Left ventricle myocardium inferior (tissue), 1 donor: ENCODE measurements around the gene TP63. TPM values are rescaled to one million over a fixed set of nuclear protein-coding genes. Genes with fewer than 3 reads are reported as not detected.

Experiments
- DNase-seq: peaks from one replicate; pipeline ENCODE4 v3.0.0-alpha.2; 2020
- H3K27ac ChIP-seq: fragments of 200-600 bp; replicated peaks from 2 replicates; pipeline ENCODE4 v1.8.0; 2021
- H3K27me3 ChIP-seq: fragments of 200-600 bp; 2 replicates; pipeline ENCODE4 v1.8.0; 2021; ENCODE audit warnings: low read depth
- H3K36me3 ChIP-seq: fragments of 200-600 bp; 2 replicates; pipeline ENCODE4 v1.8.0; 2021
- H3K4me1 ChIP-seq: fragments of 200-600 bp; 2 replicates; pipeline ENCODE4 v1.8.0; 2021
- H3K4me3 ChIP-seq: fragments of 200-600 bp; 2 replicates; pipeline ENCODE4 v1.8.0; 2021; ENCODE audit warnings: mild to moderate bottlenecking, moderate library complexity
- H3K9me3 ChIP-seq: fragments of 200-600 bp; replicated peaks from 2 replicates; pipeline ENCODE4 v1.8.0; 2021
- intact Hi-C: fragments of 100-400 bp; cut with micrococcal nuclease; formaldehyde crosslinking; loops from one replicate; pipeline ENCODE4 v1.11.0; 2022
- total RNA-seq: library from RNA; stranded (reverse); fragmentation: NEBNext Ultra II Directional; extraction: Animal tissue kit (Norgen Biotek cat#: 25700); gene quantifications from one replicate; pipeline ENCODE4 v1.2.1, GENCODE V29; 2021
- TF ChIP-seq, protein P1 (sequence below): fragments of 200-600 bp; IDR thresholded peaks from 2 replicates; pipeline ENCODE4 v1.8.0; 2021; ENCODE audit warnings: antibody characterized with exemption, mild to moderate bottlenecking, borderline replicate concordance
- donor health status: DM: no; HTN: yes; CAD: no; lungs with severe emphysema.

Gene TP63
- total RNA-seq, 1 donor from 2014 or later, result 0.14 TPM

DNA sequence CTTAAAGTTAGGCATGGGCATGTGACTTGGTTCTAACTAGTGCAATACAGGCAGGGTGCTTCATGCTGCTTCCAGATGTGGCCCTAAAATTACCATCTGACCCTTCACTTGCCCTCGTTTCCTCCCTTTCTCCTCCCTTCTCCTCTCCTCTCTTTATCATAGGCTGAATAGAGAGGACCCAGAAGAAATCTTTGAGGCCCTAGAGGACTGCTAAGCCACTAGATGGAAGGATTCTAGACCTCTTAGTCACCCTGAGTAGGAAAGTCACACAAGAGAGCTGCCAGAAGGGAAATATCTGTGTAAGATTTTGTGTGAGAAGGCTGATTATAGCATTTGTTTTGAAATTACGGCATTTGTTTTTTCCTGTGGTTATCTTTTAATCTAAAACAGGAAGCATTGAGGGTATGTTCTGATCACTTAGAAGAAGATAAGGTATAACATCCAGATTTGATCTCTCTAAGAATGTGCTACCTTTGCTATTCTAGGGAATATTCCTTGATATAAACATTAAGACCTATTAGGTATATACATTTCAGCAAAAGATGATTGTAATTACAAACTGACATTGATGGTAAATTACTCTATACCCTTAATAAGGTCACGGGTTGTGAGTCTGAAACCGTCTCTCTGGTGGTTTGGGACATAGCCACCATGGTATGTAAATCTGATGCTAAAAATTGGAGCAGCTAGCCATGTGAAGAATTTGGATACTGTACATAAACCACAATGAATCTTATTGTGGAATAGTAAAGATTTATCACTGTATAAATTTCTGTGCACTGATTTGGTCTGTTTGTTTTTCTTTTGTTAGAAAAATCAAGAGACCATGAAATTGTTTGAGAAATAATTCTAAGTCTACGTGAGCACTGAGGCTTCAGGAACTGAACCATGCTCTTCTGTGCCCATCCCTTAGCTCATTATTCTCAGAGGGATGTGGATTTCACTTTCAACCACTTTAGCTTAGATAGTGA is 84.1 kb downstream of the TP63 start:
- H3K4me3 ChIP-seq, result no peak overlapping the region
- H3K27ac ChIP-seq, result no peak overlapping the region
- H3K4me1 ChIP-seq, result peaks cover 11% of the 10 kb centered on the region
- no peaks in the 10 kb centered on the region for H3K36me3 ChIP-seq
- intact Hi-C loops, result no loop called here
- no peak for DNase-seq
- no peaks in the 10 kb centered on the region for H3K27me3 ChIP-seq
- H3K9me3 ChIP-seq, result no peaks in the 10 kb centered on the region
- TF ChIP-seq, protein P1, sequence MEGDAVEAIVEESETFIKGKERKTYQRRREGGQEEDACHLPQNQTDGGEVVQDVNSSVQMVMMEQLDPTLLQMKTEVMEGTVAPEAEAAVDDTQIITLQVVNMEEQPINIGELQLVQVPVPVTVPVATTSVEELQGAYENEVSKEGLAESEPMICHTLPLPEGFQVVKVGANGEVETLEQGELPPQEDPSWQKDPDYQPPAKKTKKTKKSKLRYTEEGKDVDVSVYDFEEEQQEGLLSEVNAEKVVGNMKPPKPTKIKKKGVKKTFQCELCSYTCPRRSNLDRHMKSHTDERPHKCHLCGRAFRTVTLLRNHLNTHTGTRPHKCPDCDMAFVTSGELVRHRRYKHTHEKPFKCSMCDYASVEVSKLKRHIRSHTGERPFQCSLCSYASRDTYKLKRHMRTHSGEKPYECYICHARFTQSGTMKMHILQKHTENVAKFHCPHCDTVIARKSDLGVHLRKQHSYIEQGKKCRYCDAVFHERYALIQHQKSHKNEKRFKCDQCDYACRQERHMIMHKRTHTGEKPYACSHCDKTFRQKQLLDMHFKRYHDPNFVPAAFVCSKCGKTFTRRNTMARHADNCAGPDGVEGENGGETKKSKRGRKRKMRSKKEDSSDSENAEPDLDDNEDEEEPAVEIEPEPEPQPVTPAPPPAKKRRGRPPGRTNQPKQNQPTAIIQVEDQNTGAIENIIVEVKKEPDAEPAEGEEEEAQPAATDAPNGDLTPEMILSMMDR, result no peak

DNA sequence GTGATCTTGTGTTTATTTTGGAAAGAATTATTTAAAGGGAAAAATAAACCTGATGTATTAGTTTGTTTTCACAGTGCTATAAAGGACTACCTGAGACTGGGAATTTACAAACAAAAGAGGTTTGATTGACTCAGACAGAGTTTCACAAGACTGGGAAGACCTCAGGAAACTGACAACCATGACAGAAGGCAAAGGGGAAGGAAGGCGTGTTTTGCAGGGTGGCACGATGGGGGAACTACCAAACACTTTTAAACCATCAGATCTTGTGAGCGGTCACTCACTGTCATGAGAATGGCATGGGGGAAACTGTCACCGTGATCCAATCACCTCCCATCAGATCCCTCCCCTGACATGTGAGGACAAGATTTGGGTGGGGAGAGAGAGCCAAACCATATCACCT is 87.0 kb downstream of the TP63 start:
- Histone ChIP-seq H3K9me3 (no peaks in the 10 kb centered on the region), H3K4me3 (no peak overlapping the region), H3K27me3 (no peaks in the 10 kb centered on the region), H3K4me1 (no peaks in the 10 kb centered on the region), H3K36me3 (no peaks in the 10 kb centered on the region), H3K27ac (no peak overlapping the region)
- DNase-seq, result no peak
- TF ChIP-seq, protein P1, result no peak
- intact Hi-C loops, result no loop called here

DNA sequence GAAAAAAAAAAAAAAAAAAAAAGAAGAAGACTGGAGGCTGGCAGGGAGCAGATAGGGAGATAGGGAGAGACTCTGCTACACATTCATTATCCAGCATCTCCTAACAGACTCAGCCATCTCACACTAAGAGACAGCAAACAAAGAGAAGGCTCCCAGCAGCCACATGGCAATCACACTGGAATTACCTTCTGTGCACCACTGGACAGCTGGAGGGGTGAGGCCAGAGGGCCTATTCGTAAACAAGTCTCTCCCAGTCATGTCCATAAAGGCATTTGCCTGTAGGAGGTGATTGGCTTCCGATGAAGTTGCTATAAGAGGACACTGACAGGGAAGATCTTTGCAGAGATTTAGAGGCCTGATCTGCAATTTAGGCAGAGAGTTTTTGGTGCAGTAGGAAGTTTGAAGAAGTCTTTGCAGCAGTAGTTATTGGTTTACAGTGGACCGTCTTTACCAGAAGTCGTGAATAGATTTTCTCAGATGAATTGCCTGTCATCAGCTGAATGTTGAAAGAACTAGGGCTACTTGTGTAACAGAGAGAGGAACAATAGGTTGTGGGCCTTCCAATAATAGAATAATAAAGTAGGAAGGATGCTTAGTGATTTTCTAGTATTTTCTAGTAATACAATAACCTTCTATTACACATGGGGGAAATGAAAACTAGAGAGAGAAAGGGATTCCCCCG is 89.7 kb downstream of the TP63 start:
- H3K9me3 ChIP-seq, result no peaks in the 10 kb centered on the region
- intact Hi-C loops, result no loop called here
- TF ChIP-seq, protein P1, result no peak

DNA sequence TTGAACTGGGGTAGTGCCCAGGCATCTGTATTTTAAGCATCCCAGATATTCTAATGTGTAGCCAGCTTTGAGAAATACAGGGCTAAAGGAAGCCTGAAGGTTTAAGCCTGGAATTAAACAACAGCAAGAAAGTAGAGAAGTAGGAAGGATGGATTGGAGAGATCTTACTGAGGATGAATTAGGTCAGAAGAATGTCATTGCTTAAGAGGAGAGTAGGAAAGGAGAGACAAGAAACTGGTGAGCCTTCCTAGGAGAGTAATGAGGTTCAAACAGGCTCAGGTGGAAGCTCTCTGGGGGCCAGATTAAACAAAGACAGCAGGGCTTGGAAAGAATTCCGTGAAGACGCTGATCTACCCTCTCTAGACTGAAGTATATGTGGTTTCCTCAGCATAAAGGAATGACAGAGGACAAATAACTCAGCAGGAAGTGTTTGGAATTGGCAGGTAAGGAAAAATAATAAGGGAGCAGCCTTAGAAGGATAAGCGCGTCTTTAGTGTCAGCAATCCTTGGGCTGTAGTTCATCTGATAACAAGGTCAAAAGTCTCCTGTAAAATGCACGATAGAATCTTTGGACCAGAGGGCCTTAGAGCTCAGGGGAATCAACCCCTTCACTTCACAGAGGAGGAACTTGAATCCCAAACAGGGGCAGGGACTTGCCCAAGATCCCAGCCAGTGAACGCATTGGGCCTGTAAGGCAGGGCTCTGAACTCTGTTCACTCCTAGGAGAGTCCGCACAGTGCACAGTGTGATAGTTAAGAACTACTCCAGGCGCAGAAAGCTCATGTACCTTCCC is 90.9 kb downstream of the TP63 start:
- Histone ChIP-seq H3K27ac (no peak overlapping the region), H3K9me3 (no peaks in the 10 kb centered on the region), H3K4me1 (no peaks in the 10 kb centered on the region), H3K36me3 (no peaks in the 10 kb centered on the region), H3K27me3 (no peaks in the 10 kb centered on the region), H3K4me3 (no peak overlapping the region)
- TF ChIP-seq, protein P1, result no peak
- DNase-seq, result no peak
- intact Hi-C loops, result no loop called here

More for the DNA sequence above, 89.7 kb downstream of the TP63 start:
- Histone ChIP-seq H3K27ac (no peak overlapping the region), H3K27me3 (no peaks in the 10 kb centered on the region), H3K4me3 (no peak overlapping the region), H3K4me1 (no peaks in the 10 kb centered on the region), H3K36me3 (no peaks in the 10 kb centered on the region)
- no peak for DNase-seq

DNA sequence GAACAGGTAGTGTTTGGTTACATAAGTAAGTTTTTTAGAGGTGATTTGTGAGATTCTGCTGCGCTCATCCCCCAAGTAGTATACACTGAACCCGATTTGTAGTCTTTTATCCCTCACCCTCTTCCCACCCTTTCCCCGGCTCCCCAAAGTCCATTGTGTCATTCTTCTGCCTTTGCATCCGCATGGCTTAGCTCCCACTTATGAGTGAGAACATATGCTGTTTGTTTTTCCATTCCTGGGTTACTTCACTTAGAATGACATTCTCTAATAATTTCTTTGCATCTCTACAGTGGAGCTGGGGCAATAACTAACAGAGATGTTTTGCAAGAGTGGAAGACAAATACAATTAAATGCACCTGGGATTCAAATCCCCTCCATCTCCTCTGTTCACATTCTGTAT is 93.2 kb downstream of the TP63 start:
- Histone ChIP-seq H3K9me3 (no peaks in the 10 kb centered on the region), H3K27ac (no peak overlapping the region), H3K36me3 (no peaks in the 10 kb centered on the region), H3K4me3 (no peak overlapping the region), H3K4me1 (no peaks in the 10 kb centered on the region), H3K27me3 (no peaks in the 10 kb centered on the region)
- intact Hi-C loops, result no loop called here
- TF ChIP-seq, protein P1, result no peak
- no peak for DNase-seq
